Right lobe of liver (tissue), 6 donors: ENCODE results near the gene TMX2. TPM values are rescaled to one million over a fixed set of nuclear protein-coding genes. Genes with fewer than 3 reads are reported as not detected.
"Not testable (repeated sequence)": the region's sequence is repeated elsewhere in the genome, so short reads cannot be mapped to it uniquely, and the experiment has no call there.

Source experiments
- ATAC-seq, 4 donors: fragments of 200-7000 bp; cut with Tn5 transposase; one replicate each; pipeline ENCODE4 v1.9.1; 2020; ENCODE audit warnings: mild to moderate bottlenecking in 4 of 4, moderate library complexity in 4 of 4
- DNase-seq, 3 donors: peaks; one replicate each; pipeline ENCODE4 v3.0.0-alpha.2; 2020
- H3K27ac ChIP-seq, 3 donors: fragments of 200-600 bp; one replicate each; pipeline ENCODE4 v1.8.0; 2022
- H3K27me3 ChIP-seq, 2 donors: fragments of 200-600 bp; one replicate each; pipeline ENCODE4 v1.8.0; 2022
- H3K36me3 ChIP-seq, 4 donors: fragments of 200-600 bp; sonication (generic) in 1 of 4; one replicate each; pipeline versions ENCODE4 v1.5.1 to v1.8.0; 2017 to 2022; ENCODE audit warnings: control low read depth in 1 of 4
- H3K4me1 ChIP-seq, 4 donors: fragments of 200-600 bp; sonication (generic) in 1 of 4; one replicate each; pipeline versions ENCODE4 v1.5.1 to v1.8.0; 2017 to 2022; ENCODE audit warnings: control low read depth in 1 of 4
- H3K4me3 ChIP-seq, 3 donors: fragments of 200-600 bp; one replicate each; pipeline ENCODE4 v1.8.0; 2022
- H3K9me3 ChIP-seq, 4 donors: fragments of 200-600 bp; sonication (generic) in 1 of 4; one replicate each; pipeline versions ENCODE4 v1.5.1 to v1.8.0; 2017 to 2022; ENCODE audit warnings: control low read depth in 1 of 4
- CTCF ChIP-seq, 4 donors: fragments of 200-600 bp in 3 of 4; fragments of 450-650 bp in 1 of 4; IDR thresholded peaks; one replicate each; pipeline versions ENCODE4 v1.5.1 to v1.8.0; 2016 to 2022; ENCODE audit warnings: antibody characterized with exemption in 4 of 4, mild to moderate bottlenecking in 2 of 4
- POLR2A ChIP-seq: fragments of 450-650 bp; IDR thresholded peaks from one replicate; pipeline ENCODE4 v1.6.1; 2017; ENCODE audit warnings: antibody characterized with exemption, mild to moderate bottlenecking
- WGBS: methylation state at CpG from one replicate; pipeline ENCODE4 v1.1.6; 2018; ENCODE audit warnings: low coverage, low lambda C conversion rate; ENCODE audit not compliant: insufficient coverage; ENCODE audit errors: missing lambda C conversion rate; 5-methylcytosine and 5-hydroxymethylcytosine counted together
- intact Hi-C, 2 donors: fragments of 100-400 bp; cut with DNase I; formaldehyde crosslinking; loops; one replicate each; pipeline versions ENCODE4 v1.11.2 to v1.14.1; 2022
- total RNA-seq, 6 experiments: library from RNA; depleted of rRNA in 2 of 6; stranded (reverse); fragments of >200 nt in 2 of 6; fragmentation: NEBNext Ultra II Directional in 3 of 6; extraction: Animal tissue kit (Norgen Biotek cat#: 25700) in 3 of 6; gene quantifications; one replicate each; pipeline versions ENCODE4 v1.1.0 to v1.2.4, GENCODE V29; 2016 to 2023
- donor health status: DM: no; HTN: yes; CAD: no.
- donor health status: DM: no; HTN: no; CAD: no.
- donor health status: DM: no; HTN: no; CAD: no.
- donor health status: DM: no; HTN: yes; CAD: no.
- donor health status: DM: no; HTN: yes; CAD: no.

Gene TMX2
- total RNA-seq, 6 experiments from 2014 or later = 39.1 to 53.8 (median 48.5) TPM

DNA sequence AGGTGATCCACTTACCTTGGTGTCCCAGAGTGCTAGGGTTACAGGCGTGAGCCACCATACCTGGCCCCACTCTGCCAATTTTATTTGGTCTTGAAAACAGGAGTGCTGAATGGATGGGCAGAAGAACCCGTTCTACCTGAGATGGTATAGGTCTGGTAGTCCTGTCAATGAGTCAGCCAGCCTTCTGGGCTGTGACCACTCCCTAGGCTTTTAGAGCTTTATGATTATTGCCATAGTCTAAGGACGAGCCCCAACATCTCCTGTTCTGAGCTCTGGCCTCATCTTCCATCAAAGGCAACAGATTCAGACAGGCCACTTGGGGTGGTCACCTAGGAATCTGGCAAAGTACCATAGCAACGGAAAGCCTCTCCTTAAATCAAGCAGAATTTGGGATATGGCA lies 33.0 kb upstream of the TMX2 start:
- no peaks in the 10 kb centered on the region for H3K27me3 ChIP-seq
- peaks cover 0 to 38% (median 0%) of the 10 kb centered on the region in 4 donors for H3K36me3 ChIP-seq
- ATAC-seq = peak; percentile 9 to 44 (median 36)

DNA sequence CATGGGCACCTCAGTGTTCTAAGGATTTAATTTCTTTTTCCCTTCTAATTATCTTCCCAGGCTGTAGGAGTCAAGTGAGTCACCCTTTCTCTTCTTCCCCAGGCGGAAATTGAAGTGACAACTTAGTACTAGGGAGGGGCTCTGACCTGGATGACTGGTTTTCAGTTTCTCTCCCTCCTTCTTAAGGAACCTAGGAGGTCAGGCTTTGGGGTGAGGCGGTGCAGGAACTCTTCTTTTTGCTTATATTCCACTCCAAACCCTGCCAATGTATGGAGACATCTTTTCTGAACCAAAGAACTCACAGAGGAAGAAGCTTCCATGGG lies 31.9 kb upstream of the TMX2 start:
- H3K36me3 ChIP-seq = peaks cover 0 to 44% (median 3%) of the 10 kb centered on the region in 4 donors
- intact Hi-C loops = no loop called here
- peaks cover 0 to 30% (median 16%) of the 10 kb centered on the region in 4 donors for H3K4me1 ChIP-seq
- TF ChIP-seq CTCF (IDR thresholded peaks at IDR 0.05) (no peak), POLR2A (no peak)
- ATAC-seq = no peak
- H3K4me3 ChIP-seq = no peak overlapping the region
- no peak for DNase-seq
- H3K27ac ChIP-seq = peak overlapping the region in 1 of 3 donors; percentile 8
- no peaks in the 10 kb centered on the region for H3K9me3 ChIP-seq
- H3K27me3 ChIP-seq = no peaks in the 10 kb centered on the region
- 69% methylated on average over 2 of the region's 2 CpGs for WGBS

More for the DNA sequence above, 33.0 kb upstream of the TMX2 start:
- Histone ChIP-seq H3K4me1 (peaks cover 0 to 31% (median 17%) of the 10 kb centered on the region in 4 donors), H3K27ac (peak overlapping the region in 1 of 3 donors; percentile 47), H3K4me3 (no peak overlapping the region), H3K9me3 (no peaks in the 10 kb centered on the region)
- 60% methylated on average over 2 of the region's 4 CpGs for WGBS
- intact Hi-C loops = no loop called here
- no peak for DNase-seq
- TF ChIP-seq POLR2A (no peak), CTCF (IDR thresholded peaks at IDR 0.05) (no peak)

DNA sequence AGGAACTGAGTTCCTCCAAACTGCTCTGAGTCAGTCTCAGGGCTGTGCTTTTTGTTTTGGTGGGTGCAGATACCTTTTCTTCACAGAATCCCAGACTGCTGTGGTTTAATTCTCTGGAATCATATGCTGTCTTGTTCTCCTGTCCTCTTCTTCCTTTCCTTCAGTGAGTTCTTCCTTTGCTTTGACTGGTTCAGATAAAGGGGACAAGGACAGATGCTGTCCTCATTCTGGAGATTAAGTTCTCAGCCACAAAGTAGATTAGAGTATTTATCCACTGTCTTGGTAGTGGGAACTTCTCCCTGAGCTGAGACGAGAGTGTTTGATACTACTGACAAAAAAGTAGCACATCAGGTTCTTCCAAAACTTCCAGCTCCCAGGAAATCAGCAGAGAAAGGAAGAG lies 31.2 kb upstream of the TMX2 start:
- DNase-seq (no peak), ATAC-seq (no peak)
- no peaks in the 10 kb centered on the region for H3K9me3 ChIP-seq
- no peak overlapping the region for H3K27ac ChIP-seq
- peaks cover 0 to 26% (median 13%) of the 10 kb centered on the region in 4 donors for H3K4me1 ChIP-seq
- no peak for TF ChIP-seq POLR2A
- no peak for TF ChIP-seq CTCF (IDR thresholded peaks at IDR 0.05)
- 89% methylated on average over 1 of the region's 1 CpG for WGBS
- no peak overlapping the region for H3K4me3 ChIP-seq
- H3K27me3 ChIP-seq = no peaks in the 10 kb centered on the region
- H3K36me3 ChIP-seq = peaks cover 0 to 48% (median 3%) of the 10 kb centered on the region in 4 donors
- intact Hi-C loops = no loop called here

- H3K4me1 ChIP-seq, H3K27ac ChIP-seq, H3K27me3 ChIP-seq, DNase-seq, H3K9me3 ChIP-seq, ATAC-seq, H3K4me3 ChIP-seq, intact Hi-C loops: not testable (repeated sequence)
- 100% methylated on average over 5 of the region's 5 CpGs for WGBS
- peaks cover 16 to 93% (median 52%) of the 10 kb centered on the region in 4 donors for H3K36me3 ChIP-seq
Measured at GRCh38 chr11:57690474-57690873, 21.9 kb upstream of the TMX2 start.

GRCh38 chr11:57698843-57699365 lies 13.5 kb upstream of the TMX2 start:
- DNase-seq (no peak), ATAC-seq (peak in 1 of 4 donors; percentile 20)
- H3K4me1 ChIP-seq = no peaks in the 10 kb centered on the region
- H3K9me3 ChIP-seq = no peaks in the 10 kb centered on the region
- H3K27ac ChIP-seq = no peak overlapping the region
- no peaks in the 10 kb centered on the region for H3K27me3 ChIP-seq
- H3K4me3 ChIP-seq = no peak overlapping the region
- intact Hi-C loops = no loop called here
- peaks cover 12 to 82% (median 46%) of the 10 kb centered on the region in 4 donors for H3K36me3 ChIP-seq
- WGBS = 77% methylated on average over 5 of the region's 18 CpGs
- TF ChIP-seq POLR2A (no peak), CTCF (IDR thresholded peaks at IDR 0.05) (no peak)
